NCI-H128 (cell line): ENCODE results near the gene AMBP.

ENCODE experiments used
- DNase-seq: peaks from one replicate; lab custom pipeline; 2025; ENCODE audit not compliant: unreplicated experiment; lab: John Stamatoyannopoulos, UW

Gene AMBP

GRCh38 chr9:114112778-114113584, 34.9 kb upstream of the AMBP start:
- no peak for DNase-seq

- DNase-seq, result no peak
Observed at GRCh38 chr9:114112325-114112724, 34.2 kb upstream of the AMBP start.

DNA sequence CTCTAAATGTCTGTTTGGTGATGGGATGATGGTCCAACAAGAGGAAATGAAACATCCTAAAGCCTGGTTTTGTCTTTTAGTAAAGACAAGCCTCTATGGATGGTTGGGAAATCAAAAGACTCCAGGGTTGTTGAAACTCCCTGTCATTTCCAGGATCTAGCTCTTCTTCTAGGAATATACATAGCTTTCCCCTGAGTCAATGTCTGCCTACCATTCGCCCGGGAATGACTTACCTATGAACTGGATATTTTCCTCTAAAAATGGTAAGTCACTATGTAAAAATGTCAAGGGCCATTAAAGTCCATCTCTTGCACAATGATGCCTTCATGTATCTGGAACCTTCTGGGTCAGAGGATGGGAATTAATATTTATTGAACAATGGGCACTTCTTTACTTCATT, 32.1 kb upstream of the AMBP start:
- no peak for DNase-seq

- DNase-seq, result no peak
Observed at GRCh38 chr9:114109124-114109523, 31.0 kb upstream of the AMBP start.

GRCh38 chr9:114108016-114108833, 30.1 kb upstream of the AMBP start:
- peak; percentile 20 for DNase-seq

GRCh38 chr9:114107286-114108001, 29.3 kb upstream of the AMBP start:
- no peak for DNase-seq

DNA sequence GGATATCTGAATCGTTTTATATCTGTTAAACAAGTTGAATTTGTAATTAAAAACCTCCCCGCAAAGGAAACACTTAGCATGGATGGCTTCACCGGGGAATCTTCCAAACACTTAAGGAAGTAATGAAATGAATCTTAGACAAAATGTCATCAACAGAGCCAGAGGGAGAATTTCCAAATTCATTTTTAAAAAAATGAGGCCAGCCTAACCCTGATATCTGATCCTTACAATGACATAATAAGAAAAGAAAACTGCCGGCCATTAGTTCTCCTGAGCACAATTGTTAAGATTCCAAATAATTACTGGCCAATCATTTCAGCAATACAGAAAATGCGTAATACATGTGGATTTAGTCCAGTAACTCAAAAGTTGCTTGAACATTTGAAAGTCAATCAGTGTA, 27.1 kb upstream of the AMBP start:
- no peak for DNase-seq

DNA sequence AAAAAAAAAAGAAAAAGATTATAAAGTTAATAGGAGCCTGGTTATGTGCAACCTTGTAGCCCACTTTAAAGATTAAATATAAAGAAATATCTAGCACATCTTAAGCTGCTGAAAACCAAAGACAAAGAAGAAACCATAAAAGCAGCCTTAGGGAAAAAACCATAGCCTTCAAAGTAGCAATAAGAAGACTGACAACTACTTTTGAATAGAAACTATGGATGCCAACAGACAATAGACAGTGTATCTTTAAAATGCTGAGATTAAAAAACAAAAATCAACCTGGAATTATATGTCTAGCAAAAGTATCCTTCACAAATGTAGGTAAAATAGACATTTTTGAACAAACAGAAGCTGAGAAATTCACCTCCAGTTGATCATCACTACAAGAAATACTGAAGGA, 24.4 kb upstream of the AMBP start:
- no peak for DNase-seq

- DNase-seq, result no peak
Observed at GRCh38 chr9:114100536-114100935, 22.4 kb upstream of the AMBP start.

DNA sequence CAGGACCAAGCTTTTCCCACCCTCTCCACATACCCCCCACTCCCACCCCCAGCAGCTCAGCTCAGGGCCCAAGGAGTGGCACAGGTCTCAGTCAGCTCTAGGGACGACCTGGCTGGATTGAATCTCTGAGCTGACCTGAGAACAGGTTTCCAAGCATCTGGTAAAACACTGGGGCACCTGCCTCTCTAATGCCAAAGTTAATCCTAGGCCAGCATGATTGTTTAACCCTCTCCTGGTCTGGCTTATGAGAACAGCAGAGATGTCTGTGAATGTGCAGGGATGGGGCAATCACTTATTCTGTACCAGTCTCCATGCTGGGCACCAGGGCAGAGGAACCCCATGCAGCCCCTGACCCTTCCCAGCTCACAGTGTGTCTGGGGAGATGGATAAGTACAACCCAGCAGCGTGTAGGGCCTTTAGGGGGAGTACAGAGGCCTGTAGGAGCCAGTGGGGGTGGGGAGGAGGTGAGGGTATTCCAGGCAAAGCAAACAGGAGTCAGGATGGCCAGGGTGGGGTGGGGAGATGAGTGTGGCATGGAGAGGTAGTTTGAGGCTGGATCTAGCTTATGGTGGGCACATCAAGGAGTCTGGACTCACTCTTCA, 21.7 kb upstream of the AMBP start:
- DNase-seq, result no peak

DNA sequence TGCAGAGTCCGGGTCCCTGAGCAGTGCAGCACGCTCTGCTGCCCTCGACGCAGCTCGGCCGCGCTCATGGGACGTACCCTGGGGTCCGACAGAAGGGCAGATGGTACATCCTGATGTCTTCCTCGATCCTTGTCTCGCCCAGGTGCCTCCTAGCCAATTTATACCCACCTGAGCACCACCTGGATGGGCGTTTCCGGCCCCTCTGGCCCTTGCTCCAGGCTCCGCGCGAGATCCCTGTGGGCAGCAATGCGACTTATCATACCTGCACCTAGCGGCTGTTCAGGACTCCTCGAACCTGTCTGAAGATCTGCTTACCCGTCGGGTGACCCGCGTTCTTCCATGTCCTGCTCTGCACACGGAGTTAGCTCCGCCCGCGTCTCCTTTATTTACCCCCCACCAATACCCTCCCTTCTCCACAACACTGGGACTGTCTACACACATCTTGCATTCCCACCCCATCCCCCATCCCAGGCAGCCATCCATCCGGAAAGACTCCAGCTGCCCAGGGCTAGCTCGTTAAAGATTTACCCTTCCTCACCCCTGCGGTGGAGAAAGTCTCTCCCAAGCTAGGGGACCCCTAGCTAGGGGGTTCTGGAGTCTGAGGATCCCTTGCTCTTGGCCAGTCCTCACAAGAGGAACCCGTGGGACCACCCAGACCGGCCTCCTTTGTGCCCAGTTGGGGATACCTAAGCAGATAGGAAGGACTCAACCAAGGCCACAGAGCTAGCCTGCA, 21.0 kb upstream of the AMBP start, which contains the start of gene KIF12:
Gene KIF12 (minus strand): TSS at position 357 of the 733 bp plus-strand sequence. CDS start 16 bp downstream, at position 341.
- DNase-seq, result no peak

DNA sequence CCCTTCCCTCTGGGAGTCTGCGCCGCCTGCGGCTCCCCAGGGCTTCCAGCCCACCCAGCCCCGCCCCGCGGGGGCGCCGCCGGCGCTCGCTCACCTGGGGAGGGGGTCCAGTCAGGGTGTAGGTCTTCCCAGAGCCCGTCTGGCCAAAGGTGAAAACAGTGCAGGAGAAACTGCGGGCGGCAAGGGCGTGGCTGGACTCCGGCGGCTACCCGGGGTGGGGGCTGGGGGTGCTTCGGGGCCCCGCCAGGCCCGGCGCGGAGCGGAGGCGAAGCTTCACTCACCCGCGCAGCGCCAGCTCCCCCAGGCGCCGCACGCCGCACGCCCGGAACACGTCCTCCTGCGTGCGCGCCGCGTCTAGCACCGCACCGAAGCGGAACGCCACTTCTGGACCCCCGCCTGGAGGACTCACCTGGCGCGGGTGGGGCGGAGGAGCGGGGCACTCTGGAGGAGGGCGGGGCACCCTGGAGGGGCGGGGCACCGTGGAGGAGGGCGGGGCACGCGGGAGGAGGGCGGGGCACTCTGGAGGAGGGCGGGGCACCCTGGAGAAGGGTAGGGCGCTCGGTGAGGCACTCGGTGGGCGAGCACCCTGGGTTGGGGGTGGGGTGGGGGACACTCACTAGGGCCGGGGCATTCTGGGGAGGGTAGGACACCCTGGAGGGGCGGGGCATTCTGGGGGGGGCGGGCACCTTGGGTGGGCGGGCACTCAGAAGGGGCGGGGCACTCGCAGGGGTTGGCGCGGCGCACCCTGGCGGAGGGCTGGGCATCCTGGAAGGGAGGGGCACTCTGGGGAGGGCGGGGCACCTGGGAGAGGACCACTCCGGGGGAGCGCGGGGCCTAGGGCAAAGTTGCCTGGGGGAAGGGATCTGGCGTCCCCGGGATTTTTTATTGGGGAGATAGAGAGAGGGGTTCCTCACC, 20.2 kb upstream of the AMBP start:
- peak; percentile 19 for DNase-seq

- no peak for DNase-seq
Observed at GRCh38 chr9:114097613-114098020, 19.5 kb upstream of the AMBP start.

DNA sequence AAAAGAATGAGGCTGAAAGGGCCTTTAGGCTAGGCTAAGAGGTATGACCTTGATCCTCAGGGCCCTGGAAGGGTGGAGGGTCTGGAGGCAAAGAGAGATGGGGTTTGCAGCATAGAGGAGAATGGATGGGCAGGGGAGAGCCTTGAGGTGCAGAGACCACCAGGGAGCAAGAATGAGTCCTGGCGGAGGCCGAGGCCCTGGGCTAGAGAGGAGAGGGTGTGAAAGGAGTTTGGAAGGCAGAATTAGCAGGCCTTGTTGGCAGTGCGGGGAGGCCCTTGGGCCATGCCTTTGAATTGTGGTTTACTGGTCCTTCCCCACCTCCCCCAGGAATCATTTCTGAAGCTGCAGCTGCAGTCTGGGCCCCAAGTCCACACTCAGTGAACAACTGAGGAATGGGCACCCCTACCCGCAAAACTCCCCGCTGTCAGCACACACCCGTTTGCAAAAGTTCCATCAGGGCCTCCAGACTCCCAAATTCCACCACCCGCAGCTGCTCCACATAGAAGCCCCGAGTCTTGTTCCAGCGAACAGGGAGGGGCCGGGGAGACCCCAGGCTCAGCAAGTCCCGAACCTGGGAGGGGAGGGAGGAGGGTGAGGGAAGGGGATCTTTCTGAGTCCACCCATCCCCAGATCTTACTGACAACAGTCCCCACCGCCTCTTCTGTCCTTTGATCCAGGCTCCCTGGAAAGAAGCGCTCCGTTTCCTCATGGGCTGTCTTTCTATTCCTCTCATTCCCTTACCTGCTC, 18.9 kb upstream of the AMBP start:
- DNase-seq, result no peak

- DNase-seq, result no peak
Observed at GRCh38 chr9:114096041-114096511, 18.0 kb upstream of the AMBP start.

- DNase-seq, result no peak
Observed at GRCh38 chr9:114094971-114095370, 16.9 kb upstream of the AMBP start.

DNA sequence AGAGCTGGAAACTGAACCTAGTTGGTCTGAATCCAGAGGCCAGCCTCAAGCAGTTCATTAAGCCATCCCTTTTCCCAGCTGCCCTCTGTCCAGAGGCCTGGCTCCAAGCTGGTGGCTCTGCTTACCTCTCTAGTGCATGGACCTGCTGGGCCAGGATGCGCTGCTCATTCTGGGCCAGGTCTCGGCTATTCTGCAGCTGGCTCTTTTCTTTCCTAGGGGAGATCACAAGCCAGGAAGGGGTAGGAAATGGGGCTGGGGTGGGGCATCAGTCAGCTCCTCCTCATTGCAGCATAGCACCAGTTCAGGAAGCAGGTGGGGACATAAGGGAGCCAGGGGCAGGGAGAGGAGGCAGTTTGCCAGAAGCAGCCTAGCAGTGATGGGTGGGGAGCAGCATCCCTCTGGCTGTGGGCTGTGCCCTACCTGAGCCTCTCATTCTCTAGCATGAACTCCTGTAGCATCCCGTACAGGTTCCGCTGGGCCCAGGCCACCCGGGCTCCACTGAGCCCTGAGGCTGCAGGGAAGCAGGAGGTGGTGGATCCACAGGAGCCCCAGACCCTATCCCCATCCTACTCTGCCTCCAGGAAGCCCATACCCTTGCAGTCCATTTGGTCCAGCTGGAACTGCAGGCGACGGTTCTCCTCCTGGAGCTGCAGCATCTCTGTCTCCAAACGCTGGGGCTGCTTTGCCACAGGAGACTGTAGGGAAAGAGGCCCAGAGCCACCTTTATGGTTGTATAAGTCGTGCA, 15.8 kb upstream of the AMBP start:
- no peak for DNase-seq

- DNase-seq, result no peak
Observed at GRCh38 chr9:114093031-114093471, 15.0 kb upstream of the AMBP start.
